ENCODE results near the gene MAP3K5. TPM values are rescaled to one million over a fixed set of nuclear protein-coding genes. Genes with fewer than 3 reads are reported as not detected.

The MAP3K5 gene
- total and polyA plus RNA-seq, 2 donors (not counting 3 experiments of a cell fraction or from before 2014, with no cell fraction given), result 1.5 to 7.0 TPM

GRCh38 chr6:136809091-136809860 is 17.0 kb upstream of the MAP3K5 start:
- no peak overlapping the region for H3K4me3 ChIP-seq (replicated peaks in 1 of 3; ENCODE audit: insufficient read depth in 1 of 3, low read depth in 1 of 3, low read length in 3 of 3)
- no TSS peak for BruUV-seq (replicated peaks)
- no peaks in the 10 kb centered on the region for H3K4me1 ChIP-seq (ENCODE audit: control insufficient read depth, extremely low read depth, insufficient read depth, low read length)
- H3K9me1 ChIP-seq (replicated peaks; ENCODE audit: control insufficient read depth, extremely low read depth, insufficient read depth, low read length), result no peaks in the 10 kb centered on the region
- H3K9me3 ChIP-seq (replicated peaks; ENCODE audit: control insufficient read depth, insufficient read depth, low read length), result no peaks in the 10 kb centered on the region
- no peaks in the 10 kb centered on the region for H3K79me2 ChIP-seq (ENCODE audit: control insufficient read depth, insufficient read depth, low read length)
- POLR2A ChIA-PET, result no interaction called here
- H2AFZ ChIP-seq (ENCODE audit: low read depth, low read length), result no peak overlapping the region
- TF ChIP-seq CTCF (IDR thresholded peaks at IDR 0.05; ENCODE audit: extremely low read depth in 1 of 2, insufficient read depth in 1 of 2, low read depth in 1 of 2, low read length in 2 of 2), result no peak
- H3K27me3 ChIP-seq (ENCODE audit: control insufficient read depth in 2 of 2, insufficient read depth in 2 of 2, low read length in 2 of 2), result peaks cover 0 to 1% of the 10 kb centered on the region in 2 experiments
- FAIRE-seq, result no peak
- H3K9ac ChIP-seq (replicated peaks; ENCODE audit: extremely low read depth, insufficient read depth, low read length), result no peak overlapping the region
- H3K36me3 ChIP-seq (ENCODE audit: control insufficient read depth in 2 of 2, extremely low read depth in 1 of 2, insufficient read depth in 2 of 2, low read length in 2 of 2), result no peaks in the 10 kb centered on the region
- dilution Hi-C loops (cut with MboI; ENCODE audit: extremely low pct_ligation_motif_present, low sequenced_read_pairs), result no loop called here
- no peak overlapping the region for H3K4me2 ChIP-seq (ENCODE audit: insufficient read depth, low read length)
- CTCF ChIA-PET, result no interaction called here
- H3K27ac ChIP-seq (ENCODE audit: insufficient read depth, low read depth, low read length), result no peak overlapping the region
- intact Hi-C loops (cut with micrococcal nuclease), result no loop called here
- no peak for DNase-seq (ENCODE audit: low read depth, low spot score)
- no peaks in the 10 kb centered on the region for H4K20me1 ChIP-seq (replicated peaks; ENCODE audit: control insufficient read depth, extremely low read depth, insufficient read depth, low read length)

- DNase-seq (ENCODE audit: low read depth, low spot score) (no peak), FAIRE-seq (no peak)
- H3K27ac ChIP-seq (ENCODE audit: insufficient read depth, low read depth, low read length), result no peak overlapping the region
- no peaks in the 10 kb centered on the region for H3K9me3 ChIP-seq (replicated peaks; ENCODE audit: control insufficient read depth, insufficient read depth, low read length)
- no peak overlapping the region for H3K9ac ChIP-seq (replicated peaks; ENCODE audit: extremely low read depth, insufficient read depth, low read length)
- H3K4me2 ChIP-seq (ENCODE audit: insufficient read depth, low read length), result no peak overlapping the region
- H4K20me1 ChIP-seq (replicated peaks; ENCODE audit: control insufficient read depth, extremely low read depth, insufficient read depth, low read length), result no peaks in the 10 kb centered on the region
- H3K36me3 ChIP-seq (ENCODE audit: control insufficient read depth in 2 of 2, extremely low read depth in 1 of 2, insufficient read depth in 2 of 2, low read length in 2 of 2), result no peaks in the 10 kb centered on the region
- POLR2A ChIA-PET, result no interaction called here
- no peaks in the 10 kb centered on the region for H3K9me1 ChIP-seq (replicated peaks; ENCODE audit: control insufficient read depth, extremely low read depth, insufficient read depth, low read length)
- TF ChIP-seq MAX (IDR thresholded peaks at IDR 0.05; ENCODE audit: insufficient read depth, insufficient read length) (no peak), POLR2A (IDR thresholded peaks at IDR 0.05; ENCODE audit: low read depth, low read length) (no peak), CTCF (IDR thresholded peaks at IDR 0.05; ENCODE audit: extremely low read depth in 1 of 2, insufficient read depth in 1 of 2, low read depth in 1 of 2, low read length in 2 of 2) (no peak)
- H3K79me2 ChIP-seq (ENCODE audit: control insufficient read depth, insufficient read depth, low read length), result no peaks in the 10 kb centered on the region
- BruUV-seq (replicated peaks), result no TSS peak
- no peak overlapping the region for H2AFZ ChIP-seq (ENCODE audit: low read depth, low read length)
- no peaks in the 10 kb centered on the region for H3K4me1 ChIP-seq (ENCODE audit: control insufficient read depth, extremely low read depth, insufficient read depth, low read length)
- intact Hi-C loops (cut with micrococcal nuclease) (no loop called here), dilution Hi-C loops (cut with MboI; ENCODE audit: extremely low pct_ligation_motif_present, low sequenced_read_pairs) (no loop called here)
- no peaks in the 10 kb centered on the region for H3K27me3 ChIP-seq (ENCODE audit: control insufficient read depth in 2 of 2, insufficient read depth in 2 of 2, low read length in 2 of 2)
- CTCF ChIA-PET, result interaction anchor here (1.5 to 2.3 kb wide), 2 partner anchors 11 to 159 kb away, joined by 5 to 16 read pairs; partner anchors contain the start of gene MAP3K5
- H3K4me3 ChIP-seq (replicated peaks in 1 of 3; ENCODE audit: insufficient read depth in 1 of 3, low read depth in 1 of 3, low read length in 3 of 3), result no peak overlapping the region
Measured at GRCh38 chr6:136803608-136804007, 11.3 kb upstream of the MAP3K5 start.

Data from endothelial cell of umbilical vein (primary cell).